GM19239 (cell line): ENCODE results near the gene TBC1D10A.

Experiments
- DNase-seq: peaks from one replicate; pipeline ENCODE4 v3.0.0; 2011; ENCODE audit warnings: low spot score; ENCODE audit not compliant: insufficient read length
- FAIRE-seq: peaks from 2 replicates; lab custom pipeline; 2011; peaks lifted over from hg19 to GRCh38; lab: Jason Lieb, UNC

TBC1D10A gene

GRCh38 chr22:30324014-30324730 lies 2.6 kb downstream of the TBC1D10A start:
- FAIRE-seq, result no peak
- DNase-seq, result no peak

GRCh38 chr22:30323246-30323645 lies 3.5 kb downstream of the TBC1D10A start:
- no peak for FAIRE-seq
- DNase-seq, result no peak

GRCh38 chr22:30321461-30321860 lies 5.3 kb downstream of the TBC1D10A start:
- FAIRE-seq, result no peak
- DNase-seq, result no peak

DNA sequence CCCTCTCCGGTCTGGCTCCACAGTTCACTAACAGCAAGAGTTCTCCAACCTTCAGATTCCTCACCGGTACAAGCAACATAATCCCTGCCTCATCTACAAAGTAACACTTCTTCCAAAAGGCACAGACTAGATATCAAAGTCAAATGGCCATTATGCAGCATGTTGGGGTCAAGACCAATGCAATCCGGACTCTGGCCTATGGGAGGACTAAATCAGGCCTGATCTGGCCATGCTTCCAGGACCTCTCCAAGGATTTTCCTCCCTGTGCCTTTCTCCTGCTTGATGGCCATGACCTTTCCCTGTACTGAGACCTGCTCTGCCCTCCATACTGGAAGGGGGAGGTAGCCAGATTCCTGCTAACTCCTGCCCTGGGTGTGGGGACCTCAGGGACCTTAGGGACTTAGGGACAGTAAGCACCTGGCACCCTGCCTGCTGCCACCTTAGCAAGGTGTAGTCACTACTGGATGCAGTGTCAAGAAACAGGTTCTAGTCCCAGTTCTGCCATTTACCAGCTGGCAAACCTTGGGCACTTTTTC lies 6.7 kb downstream of the TBC1D10A start:
- FAIRE-seq (no peak), DNase-seq (no peak)

DNA sequence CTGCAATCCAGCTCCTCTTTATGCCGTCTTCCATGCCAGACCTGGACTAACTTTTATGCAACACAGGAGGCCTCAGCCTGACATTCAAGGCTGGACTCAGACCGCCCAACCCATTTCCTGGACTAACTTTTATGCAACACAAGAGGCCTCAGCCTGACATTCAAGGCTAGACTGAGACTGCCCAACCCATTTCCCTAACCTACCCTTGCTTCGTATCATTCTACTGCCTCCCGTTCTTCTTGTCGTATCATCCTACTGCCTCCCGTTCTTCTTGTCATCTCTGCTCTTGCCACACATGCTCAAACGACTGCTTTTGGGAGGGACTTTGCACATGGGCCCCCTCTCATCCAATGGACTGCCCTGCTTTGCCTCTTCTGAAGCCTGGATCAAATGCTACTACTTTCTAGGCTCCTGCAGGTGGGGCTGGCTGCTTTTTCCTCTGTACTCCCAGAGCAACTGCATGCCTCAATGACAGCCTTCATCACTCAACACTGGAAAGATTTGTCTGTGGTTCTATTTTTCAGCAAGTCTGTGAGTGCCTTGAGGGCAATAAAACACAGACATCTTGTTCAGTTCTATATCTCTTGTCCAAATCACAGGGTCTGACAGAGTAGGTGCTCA lies 7.8 kb downstream of the TBC1D10A start:
- no peak for FAIRE-seq
- no peak for DNase-seq

- no peak for DNase-seq
- FAIRE-seq, result no peak
Measured at GRCh38 chr22:30317778-30318177, 9.0 kb downstream of the TBC1D10A start.

- DNase-seq, result no peak
- no peak for FAIRE-seq
Measured at GRCh38 chr22:30315962-30316576, 10.7 kb downstream of the TBC1D10A start.

DNA sequence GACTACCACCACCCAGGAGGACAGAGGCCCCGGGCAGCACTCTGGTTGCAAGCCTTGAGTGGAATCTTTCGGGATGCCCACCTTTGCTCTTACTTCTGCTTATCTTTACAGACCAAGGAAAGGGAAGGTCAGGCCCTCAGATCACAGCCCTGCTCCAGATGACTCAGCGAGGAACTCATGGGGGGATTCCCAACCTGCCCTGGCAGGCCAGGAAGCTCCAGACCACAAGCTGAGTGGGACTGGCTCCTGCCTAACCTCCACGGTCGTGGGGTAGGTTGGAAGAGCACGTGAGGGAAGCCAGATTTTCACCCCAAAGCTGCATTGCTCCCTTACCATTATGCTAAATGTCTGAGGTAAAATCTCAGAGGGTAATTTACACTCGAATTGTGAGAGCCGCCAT lies 11.8 kb downstream of the TBC1D10A start:
- no peak for FAIRE-seq
- DNase-seq, result no peak

- DNase-seq (no peak), FAIRE-seq (peak; percentile 4)
Measured at GRCh38 chr22:30313527-30314363, 13.0 kb downstream of the TBC1D10A start.

GRCh38 chr22:30312053-30312452 lies 14.7 kb downstream of the TBC1D10A start:
- no peak for FAIRE-seq

GRCh38 chr22:30310881-30311771 lies 15.6 kb downstream of the TBC1D10A start:
- FAIRE-seq (no peak), DNase-seq (no peak)

More at GRCh38 chr22:30312053-30312452, 14.7 kb downstream of the TBC1D10A start:
- DNase-seq, result no peak

- DNase-seq, result no peak
- FAIRE-seq, result peak; percentile 93
Measured at GRCh38 chr22:30309951-30310741, 16.6 kb downstream of the TBC1D10A start.

- FAIRE-seq (peak; percentile 91), DNase-seq (no peak)
Measured at GRCh38 chr22:30308518-30309230, 18.1 kb downstream of the TBC1D10A start.

DNA sequence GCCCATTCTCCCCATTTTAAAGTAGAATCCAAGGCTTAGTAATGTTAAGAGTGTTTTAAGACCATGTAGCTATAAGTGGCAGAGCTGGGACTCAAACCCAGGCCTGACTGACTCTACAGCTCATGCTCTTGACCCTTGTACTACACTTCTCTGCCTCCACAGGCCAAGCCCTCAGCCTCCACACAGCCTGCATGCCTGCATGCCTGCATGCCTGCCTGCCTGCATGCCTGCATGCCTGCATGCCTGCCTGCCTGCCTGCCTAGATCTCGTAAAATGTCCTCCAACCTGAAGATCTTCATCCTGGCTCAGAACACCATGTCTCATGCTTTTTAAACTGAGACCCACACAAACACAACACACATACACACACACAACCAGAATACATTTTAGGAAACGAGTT lies 18.6 kb downstream of the TBC1D10A start:
- no peak for FAIRE-seq
- no peak for DNase-seq

- FAIRE-seq, result peak; percentile 68
- no peak for DNase-seq
Measured at GRCh38 chr22:30307041-30307574, 19.6 kb downstream of the TBC1D10A start.

GRCh38 chr22:30306627-30307011 lies 20.1 kb downstream of the TBC1D10A start:
- DNase-seq (no peak), FAIRE-seq (no peak)

- FAIRE-seq, result no peak
- DNase-seq, result no peak
Measured at GRCh38 chr22:30305906-30306626, 20.7 kb downstream of the TBC1D10A start.
